ENCODE results near the gene ERMAP.

ERMAP gene

GRCh38 chr1:42876009-42876408 is 59.1 kb downstream of the ERMAP start:
- DNase-seq (ENCODE audit: low spot score): no peak

- no peak for DNase-seq (ENCODE audit: low spot score)
Observed at GRCh38 chr1:42877380-42877779, 60.5 kb downstream of the ERMAP start.

- DNase-seq (ENCODE audit: low spot score): no peak
Observed at GRCh38 chr1:42880384-42880783, 63.5 kb downstream of the ERMAP start.

GRCh38 chr1:42886046-42886739 is 69.3 kb downstream of the ERMAP start:
- DNase-seq (ENCODE audit: low spot score): no peak

GRCh38 chr1:42886800-42887199 is 69.9 kb downstream of the ERMAP start:
- no peak for DNase-seq (ENCODE audit: low spot score)

GRCh38 chr1:42887366-42887765 is 70.4 kb downstream of the ERMAP start:
- DNase-seq (ENCODE audit: low spot score): no peak

- no peak for DNase-seq (ENCODE audit: low spot score)
Observed at GRCh38 chr1:42888013-42888633, 71.2 kb downstream of the ERMAP start.

GRCh38 chr1:42889264-42889663 is 72.3 kb downstream of the ERMAP start:
- DNase-seq (ENCODE audit: low spot score): no peak

GRCh38 chr1:42891465-42892138 is 74.7 kb downstream of the ERMAP start:
- DNase-seq (ENCODE audit: low spot score): no peak

Measured in iPS-NIHi11 (cell line).